ENCODE data around the gene WDR27.

The WDR27 gene

DNA sequence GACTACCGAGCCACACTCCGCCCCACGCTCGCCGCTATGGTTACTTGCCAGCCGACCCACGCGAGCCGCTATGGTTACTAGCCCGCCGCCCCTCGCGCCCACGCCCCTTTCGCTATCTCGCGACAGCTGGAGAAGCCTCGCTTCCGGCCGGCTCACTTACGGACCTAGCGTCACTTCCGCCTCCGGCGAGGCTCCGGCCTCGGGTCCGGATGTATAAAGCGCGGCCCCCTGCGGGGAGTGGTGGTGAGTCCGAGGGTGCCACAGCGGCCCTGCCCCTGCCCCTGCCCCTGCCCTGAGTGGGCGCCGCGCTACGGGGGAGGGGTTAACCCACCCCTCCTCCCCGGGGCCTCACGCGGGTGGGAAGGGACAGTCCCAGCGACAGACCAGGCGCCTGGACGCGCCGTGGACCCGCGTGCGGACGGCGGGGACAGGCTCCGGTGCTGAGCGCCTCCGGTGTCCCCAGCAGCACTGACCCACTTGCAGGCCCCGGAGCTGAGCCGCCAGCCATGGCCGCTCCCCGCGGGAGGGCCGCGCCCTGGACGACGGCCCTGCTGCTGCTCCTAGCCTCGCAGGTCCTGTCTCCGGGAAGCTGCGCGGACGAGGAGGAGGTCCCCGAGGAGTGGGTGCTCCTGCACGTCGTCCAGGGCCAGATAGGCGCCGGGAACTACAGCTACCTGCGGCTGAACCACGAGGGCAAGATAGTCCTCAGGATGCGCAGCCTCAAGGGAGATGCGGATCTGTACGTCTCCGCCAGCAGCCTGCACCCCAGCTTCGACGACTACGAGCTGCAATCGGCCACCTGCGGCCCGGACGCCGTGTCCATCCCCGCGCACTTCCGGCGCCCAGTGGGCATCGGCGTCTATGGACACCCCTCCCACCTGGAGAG lies at the start of gene WDR27, which contains the start of gene C6orf120:
Gene WDR27 (minus strand): TSS at position 76 of the 886 bp plus-strand sequence. CDS start 13,024 bp downstream, outside the sequence.
Gene C6orf120 (plus strand): TSS at position 173 of the 886 bp plus-strand sequence. CDS start 334 bp downstream, at position 507.
- TF ChIP-seq GATA3 (IDR thresholded peaks at IDR 0.05; ENCODE audit: low read depth, low read length) = no peak
- TF ChIP-seq GATA2 (IDR thresholded peaks at IDR 0.05; ENCODE audit: low read depth, low read length) = no peak

DNA sequence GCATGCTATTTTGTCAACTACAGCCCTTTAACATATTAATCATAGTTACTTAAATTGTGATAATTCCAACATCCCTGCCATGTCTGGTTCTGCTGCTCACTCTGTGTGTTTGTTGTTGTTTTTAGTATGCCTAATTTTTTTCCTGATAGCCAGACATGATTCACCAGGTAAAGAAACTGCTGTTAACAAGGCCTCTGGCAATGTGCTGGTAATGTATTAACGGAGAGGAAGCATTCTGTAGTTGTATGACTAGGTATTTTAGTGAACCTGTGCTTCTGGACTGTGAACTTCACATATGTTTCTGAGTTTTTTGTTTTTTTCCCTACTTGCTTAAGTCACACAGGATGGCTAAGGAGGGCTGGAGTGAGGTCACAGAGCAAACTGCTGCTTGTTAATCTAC lies 44.7 kb upstream of the WDR27 start:
- TF ChIP-seq GATA3 (IDR thresholded peaks at IDR 0.05; ENCODE audit: low read depth, low read length) (no peak), GATA2 (IDR thresholded peaks at IDR 0.05; ENCODE audit: low read depth, low read length) (no peak)

DNA sequence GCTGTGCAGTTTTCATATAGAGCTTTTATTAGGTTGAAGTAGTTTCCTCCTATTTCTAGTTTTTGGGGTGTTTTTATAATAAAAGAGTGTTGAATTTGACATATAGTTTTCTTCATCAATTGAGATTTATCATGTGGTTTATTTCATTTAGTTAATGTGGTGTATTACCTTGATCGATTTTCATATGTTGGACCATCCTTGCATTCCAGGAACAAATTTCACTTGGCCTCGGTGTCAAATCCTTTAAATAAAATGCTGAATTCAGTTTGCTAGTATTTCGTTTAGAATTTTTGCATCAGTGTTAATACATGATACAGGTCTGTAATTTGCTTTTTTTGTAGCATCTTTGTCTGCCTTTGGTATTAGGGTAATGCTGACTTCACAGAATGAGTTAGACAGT lies 43.6 kb upstream of the WDR27 start:
- TF ChIP-seq GATA3 (IDR thresholded peaks at IDR 0.05; ENCODE audit: low read depth, low read length) = no peak
- no peak for TF ChIP-seq GATA2 (IDR thresholded peaks at IDR 0.05; ENCODE audit: low read depth, low read length)

GRCh38 chr6:169741344-169741743 lies 39.5 kb upstream of the WDR27 start:
- no peak for TF ChIP-seq GATA2 (IDR thresholded peaks at IDR 0.05; ENCODE audit: low read depth, low read length)
- TF ChIP-seq GATA3 (IDR thresholded peaks at IDR 0.05; ENCODE audit: low read depth, low read length) = no peak

DNA sequence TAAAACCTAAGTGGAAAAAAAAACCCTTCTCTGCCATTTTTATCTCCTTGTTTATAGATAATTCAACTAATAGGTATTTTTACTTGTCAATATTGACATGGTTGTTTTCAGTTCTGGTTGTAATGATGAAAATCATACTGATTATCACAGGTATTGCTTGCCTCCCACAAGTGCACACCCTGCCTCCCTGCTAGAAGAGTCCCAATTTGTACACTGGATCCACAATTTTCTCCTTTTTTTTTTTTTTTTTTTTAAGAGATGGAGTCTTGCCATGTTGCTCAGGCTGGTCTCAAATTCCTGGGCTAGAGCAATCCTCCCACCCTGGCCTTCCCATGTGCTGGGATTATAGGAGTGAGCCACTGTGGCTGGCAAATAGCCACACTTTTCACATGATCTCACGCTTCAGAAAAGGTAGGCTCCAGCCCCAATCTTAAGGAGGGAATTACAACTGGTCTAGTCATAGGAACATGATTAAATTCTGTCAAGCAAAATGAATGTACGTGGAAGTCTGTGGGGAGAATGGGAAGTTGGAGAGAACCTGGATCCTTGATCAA lies 37.2 kb upstream of the WDR27 start:
- TF ChIP-seq GATA3 (IDR thresholded peaks at IDR 0.05; ENCODE audit: low read depth, low read length) (no peak), GATA2 (IDR thresholded peaks at IDR 0.05; ENCODE audit: low read depth, low read length) (no peak)

DNA sequence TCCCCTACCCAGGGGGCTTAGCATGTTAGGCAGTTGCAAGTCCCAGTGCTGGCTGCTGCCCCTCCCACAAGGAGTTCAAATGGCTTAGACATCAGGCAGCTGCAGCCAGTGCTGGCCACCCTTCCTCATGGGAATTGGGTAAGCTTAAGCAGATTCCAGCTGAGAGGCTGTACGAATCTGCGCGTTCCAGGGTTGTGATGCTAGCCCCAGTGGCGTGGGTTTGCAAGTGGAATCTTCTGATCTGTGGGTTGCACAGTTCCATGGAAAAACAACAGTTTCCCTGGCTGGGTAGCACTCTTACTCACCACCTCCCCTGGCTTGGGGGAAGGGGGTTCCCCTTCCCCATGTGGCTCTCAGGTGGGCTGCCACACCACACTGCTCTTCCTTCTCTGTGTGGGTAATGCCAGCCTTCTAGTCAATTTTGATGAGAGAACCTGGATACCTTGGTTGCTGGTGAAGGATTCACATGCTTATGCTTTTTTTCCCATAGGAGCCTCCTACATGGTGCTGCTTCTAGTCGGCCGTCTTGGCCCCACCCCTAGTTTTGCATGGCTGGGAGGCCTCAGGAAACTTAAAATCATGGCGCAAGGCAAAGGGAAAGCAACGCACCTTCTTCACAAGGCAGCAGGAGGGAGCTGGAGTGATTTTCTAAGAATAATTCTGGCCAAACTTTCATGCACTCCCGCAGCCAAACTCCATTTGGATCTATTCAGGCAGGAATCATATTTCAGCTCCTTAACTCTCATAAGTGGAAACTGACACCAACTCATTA lies 36.6 kb upstream of the WDR27 start:
- TF ChIP-seq GATA3 (IDR thresholded peaks at IDR 0.05; ENCODE audit: low read depth, low read length) = no peak

- TF ChIP-seq GATA2 (IDR thresholded peaks at IDR 0.05; ENCODE audit: low read depth, low read length) (no peak), GATA3 (IDR thresholded peaks at IDR 0.05; ENCODE audit: low read depth, low read length) (no peak)
These were observed 28.1 kb upstream of the WDR27 start for GRCh38 chr6:169729961-169730360.

GRCh38 chr6:169726963-169727362 lies 25.1 kb upstream of the WDR27 start:
- TF ChIP-seq GATA3 (IDR thresholded peaks at IDR 0.05; ENCODE audit: low read depth, low read length) (no peak), GATA2 (IDR thresholded peaks at IDR 0.05; ENCODE audit: low read depth, low read length) (no peak)

DNA sequence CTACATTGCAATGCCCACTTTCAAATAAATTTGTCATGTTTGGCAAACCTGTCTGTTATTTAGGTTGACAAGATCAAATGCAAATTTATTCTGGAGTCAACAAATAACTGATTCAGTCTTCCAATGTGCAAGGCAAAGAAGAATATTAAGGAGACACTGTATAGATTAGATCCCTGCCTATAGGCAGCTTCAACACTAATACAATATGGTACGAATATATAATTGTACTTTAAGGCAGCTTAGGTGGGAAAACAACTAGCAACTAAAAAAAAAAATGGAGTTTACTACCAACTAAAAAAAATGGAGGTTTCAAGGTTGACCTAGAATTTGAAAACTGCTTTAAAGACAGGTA lies 24.2 kb upstream of the WDR27 start:
- TF ChIP-seq GATA2 (IDR thresholded peaks at IDR 0.05; ENCODE audit: low read depth, low read length) (no peak), GATA3 (IDR thresholded peaks at IDR 0.05; ENCODE audit: low read depth, low read length) (no peak)

DNA sequence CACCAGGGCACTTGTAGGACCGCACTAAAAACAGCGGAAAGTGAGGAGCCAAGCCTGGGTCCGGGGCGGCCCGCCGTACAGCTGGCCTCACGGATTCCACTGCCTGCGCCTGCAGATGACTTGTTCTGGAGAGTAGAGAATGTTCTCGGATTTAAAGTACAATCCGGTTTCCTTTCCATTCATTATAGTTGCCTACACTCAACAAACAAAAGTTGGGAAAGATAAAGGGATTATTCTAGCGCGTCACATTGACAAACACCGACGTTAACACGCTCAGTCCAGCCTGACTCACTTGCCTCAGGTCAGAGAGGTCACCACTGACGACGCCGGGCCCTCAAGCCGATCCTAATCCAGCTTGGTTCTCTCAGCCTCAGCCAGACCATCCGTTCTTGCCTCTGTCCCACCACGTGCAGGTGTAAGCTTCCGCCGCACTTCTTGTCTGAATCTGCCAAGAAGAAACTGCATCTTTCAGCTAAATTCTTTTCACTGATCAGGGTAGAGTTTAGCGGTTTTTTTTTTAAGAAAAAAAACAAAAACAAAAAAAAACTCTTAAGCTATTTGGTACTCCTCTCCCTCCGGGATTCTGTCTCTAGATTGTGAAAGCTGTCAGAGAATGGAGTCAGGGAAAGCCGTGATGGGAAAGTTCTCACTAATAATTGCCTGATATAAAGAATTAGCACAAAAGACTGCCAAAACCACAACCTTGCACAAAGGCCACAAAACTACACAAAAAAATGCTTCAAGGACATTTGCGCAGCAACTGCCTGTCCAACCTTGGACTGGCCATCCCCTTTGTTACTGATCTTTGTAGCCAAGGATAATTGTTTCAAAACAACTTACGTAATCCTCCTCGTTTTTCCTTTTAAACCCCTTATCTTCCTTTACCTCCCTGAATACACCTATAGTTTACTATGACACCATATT lies 23.6 kb upstream of the WDR27 start:
- TF ChIP-seq GATA3 (IDR thresholded peaks at IDR 0.05; ENCODE audit: low read depth, low read length) (no peak), GATA2 (IDR thresholded peaks at IDR 0.05; ENCODE audit: low read depth, low read length) (no peak)

GRCh38 chr6:169724494-169725124 lies 22.8 kb upstream of the WDR27 start, which contains the start of gene PHF10:
TSS of gene PHF10 (minus strand) at chr6:169724500. CDS start at chr6:169723931, 569 bp downstream.
- TF ChIP-seq GATA3 (IDR thresholded peaks at IDR 0.05; ENCODE audit: low read depth, low read length) (no peak), GATA2 (IDR thresholded peaks at IDR 0.05; ENCODE audit: low read depth, low read length) (no peak)

DNA sequence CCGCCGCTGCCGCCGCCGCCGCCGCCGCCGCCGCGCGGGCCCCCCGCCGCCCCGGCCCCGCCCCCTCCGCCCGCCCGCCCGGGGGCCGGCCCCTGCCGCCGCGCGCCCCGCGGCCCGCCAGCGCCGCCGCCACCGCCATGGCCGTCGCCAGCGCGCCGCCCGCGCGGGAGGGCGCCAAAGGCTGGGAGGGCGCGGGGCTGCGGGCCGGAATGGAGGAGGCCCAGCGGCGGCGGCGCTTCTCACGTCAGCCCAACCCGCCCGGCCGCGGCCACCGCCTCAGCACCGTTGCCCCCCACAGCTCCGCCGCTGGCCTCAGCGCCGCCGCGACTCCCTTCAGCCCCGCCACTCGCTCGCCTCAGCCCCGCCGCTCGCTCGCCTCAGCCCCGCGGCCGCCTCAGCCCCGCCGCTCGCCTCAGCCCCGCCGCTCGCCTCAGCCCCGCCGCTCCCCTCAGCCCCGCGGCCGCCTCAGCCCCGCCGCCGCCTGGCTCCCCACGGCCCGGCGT lies 22.2 kb upstream of the WDR27 start:
- TF ChIP-seq GATA2 (IDR thresholded peaks at IDR 0.05; ENCODE audit: low read depth, low read length) (no peak), GATA3 (IDR thresholded peaks at IDR 0.05; ENCODE audit: low read depth, low read length) (no peak)
